CD1c-positive myeloid dendritic cell (primary cell): ENCODE data around the gene SUGP1.

ENCODE experiments used
- DNase-seq: peaks from one replicate; pipeline ENCODE4 v3.0.0-alpha.2; 2016; ENCODE audit errors: extremely low spot score

The SUGP1 gene

DNA sequence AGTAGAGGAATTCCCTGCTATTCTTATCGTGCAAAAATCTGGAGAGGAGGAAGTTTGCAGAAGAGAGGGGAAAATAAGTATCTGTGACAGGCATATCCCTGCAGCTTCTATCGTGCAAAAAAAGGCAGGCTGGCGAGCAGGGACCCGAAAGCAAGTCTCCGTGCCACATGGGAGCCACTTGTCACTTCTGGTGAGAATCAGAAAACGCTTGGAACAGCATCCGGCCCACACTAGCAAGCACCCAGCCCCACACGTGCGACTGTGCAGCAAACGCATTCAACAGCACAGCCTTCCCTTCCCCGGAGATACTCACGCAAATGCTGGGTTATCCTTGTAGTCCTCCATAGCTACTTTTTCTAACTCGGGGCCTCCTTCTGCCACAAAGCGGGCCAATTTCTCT, 16.9 kb downstream of the SUGP1 start:
- DNase-seq: no peak

DNA sequence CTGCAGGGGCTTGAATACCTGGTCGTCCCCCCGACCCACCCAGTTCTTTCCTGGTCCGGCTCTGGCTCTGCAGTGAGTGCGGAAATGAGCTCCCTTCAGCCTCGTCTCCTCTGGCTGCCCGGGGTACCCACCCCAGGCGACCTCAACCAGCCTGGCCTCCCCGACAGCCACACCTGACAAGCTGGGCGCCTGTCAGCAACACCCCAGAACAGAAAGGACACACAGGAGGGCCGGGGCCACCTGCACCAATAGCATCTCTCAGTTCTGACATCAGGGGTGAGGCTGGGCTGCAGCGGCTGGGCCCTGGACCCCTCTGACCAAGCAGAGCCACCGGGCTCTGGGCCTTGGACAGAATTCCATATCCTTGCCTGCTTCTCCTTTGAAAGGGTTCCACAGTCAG, 19.7 kb downstream of the SUGP1 start:
- DNase-seq: no peak

DNA sequence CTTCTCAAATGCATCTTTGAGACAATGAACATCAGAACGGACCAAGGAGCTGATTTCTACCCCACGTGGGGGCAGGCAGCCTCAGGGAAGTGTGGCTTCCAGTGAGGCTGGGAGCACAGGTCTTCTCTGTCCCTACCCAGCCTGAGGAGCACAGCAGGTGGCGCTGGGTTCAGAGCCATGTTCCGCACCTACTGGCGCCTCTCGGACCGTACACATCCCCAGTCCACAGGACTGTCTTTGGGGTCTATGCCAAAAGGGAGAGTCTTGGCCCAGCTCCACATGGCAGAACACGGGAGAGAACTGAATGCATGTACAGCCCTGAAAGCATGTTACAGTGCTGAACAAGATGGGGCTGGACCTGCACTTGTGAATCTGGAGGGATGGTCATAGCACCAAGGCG, 22.6 kb downstream of the SUGP1 start:
- no peak for DNase-seq

DNA sequence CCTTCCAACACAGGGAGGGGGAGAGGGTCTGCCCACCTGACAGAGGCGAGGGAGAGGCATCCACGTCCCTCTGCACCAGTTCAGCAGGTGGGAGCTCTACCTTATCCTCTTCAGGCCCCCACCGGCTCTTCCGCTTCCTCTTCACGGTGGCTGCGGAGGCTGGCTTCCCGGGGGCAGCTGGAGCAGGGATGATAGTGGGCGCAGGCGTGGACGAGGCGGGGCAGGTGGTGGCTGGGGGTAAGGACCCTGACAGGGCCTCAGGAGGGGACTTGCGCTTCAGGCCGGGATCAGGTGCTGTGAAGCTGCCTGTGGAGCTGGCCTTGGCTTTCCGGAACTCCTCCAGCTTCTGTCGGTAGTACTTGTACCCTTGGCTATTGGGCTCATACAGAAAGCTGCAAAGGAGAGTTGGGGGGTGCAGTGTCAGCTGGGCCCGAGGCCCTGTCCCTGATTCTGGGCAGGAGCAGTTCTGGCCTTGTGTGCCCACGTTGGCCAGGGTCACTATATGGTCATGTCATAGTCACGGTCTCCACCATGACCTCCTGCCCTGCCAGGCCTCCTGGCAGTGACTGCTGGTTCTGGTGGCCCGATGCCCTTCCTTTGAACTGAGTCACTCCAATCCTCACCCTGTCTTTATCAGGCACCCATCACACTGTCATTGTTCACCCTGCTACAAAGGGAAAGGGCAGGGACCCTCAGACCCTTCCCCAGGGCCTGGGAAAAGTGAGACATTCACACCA, 23.2 kb downstream of the SUGP1 start:
- DNase-seq: no peak

DNA sequence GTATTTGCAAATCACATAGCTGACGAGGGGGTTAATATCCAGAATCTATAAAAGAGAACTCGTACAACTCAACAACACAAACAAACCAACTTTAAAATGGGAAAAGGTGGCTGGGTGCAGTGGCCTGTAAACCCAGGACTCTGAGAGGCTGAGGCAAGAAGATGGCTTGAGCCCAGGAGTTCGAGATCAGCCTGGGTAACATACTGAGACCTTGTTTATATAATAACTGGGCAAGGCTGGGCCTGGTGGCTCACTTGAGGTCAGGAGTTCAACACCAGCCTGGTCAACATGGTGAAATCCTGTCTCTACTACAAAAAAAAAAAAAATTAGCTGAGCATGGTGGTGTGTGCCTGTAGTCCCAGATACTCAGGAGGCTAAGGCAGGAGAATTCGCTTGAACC, 25.4 kb downstream of the SUGP1 start:
- no peak for DNase-seq

DNA sequence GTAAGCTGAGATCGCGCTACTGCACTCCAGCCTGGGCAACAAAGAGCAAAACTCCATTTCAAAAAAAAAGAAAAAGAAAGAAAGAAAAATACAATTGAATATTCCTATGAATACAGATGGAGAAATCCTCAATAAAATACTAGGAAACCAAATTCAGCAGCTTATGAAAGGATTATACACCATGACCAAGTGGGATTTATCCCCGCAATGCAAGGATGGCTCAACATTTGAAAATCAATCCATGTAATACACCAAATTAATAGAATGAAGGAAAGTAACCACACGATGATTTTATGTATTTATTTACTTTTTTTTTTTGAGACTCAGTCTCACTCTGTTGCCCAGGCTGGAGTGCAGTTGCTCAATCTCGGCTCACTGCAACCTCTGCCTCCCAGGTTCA, 27.7 kb downstream of the SUGP1 start:
- DNase-seq: no peak

DNA sequence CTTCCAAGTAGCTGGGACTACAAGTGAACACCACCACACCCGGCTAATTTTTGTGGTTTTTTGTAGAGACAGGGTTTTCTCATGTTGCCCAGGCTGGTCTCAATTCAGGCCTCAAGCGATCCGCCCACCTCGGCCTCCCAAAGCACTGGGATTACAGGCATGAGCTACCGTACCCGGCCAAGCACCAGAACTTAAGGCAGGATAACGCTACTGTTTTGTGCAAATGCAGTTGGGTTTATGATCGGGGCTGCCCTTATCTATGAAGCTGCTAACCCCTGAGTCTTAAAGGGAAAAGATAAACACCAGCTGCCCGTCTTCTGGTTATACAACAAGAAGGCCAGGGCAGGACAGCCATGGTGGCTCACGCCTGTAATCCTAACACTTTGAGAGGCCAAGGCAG, 34.6 kb downstream of the SUGP1 start:
- DNase-seq: no peak

DNA sequence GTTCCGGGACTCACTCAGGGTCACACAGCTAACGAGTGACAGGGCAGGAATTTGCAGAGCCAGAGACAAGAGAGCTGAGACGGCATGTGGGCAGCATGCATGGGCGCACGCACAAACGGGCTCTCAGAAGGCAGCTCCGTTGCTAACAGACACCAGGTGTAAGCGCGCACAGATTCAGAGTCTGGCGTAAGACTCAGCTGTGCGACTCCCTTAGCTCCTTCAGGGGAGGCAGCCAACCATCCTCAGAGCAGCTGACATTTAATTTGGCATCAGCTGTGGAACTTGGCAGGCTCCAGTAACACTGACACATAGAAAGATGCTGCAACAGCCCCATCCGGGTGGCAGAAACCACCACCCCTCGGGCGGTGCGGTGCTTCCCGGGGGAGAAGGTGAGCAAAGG, 39.7 kb downstream of the SUGP1 start:
- no peak for DNase-seq

DNA sequence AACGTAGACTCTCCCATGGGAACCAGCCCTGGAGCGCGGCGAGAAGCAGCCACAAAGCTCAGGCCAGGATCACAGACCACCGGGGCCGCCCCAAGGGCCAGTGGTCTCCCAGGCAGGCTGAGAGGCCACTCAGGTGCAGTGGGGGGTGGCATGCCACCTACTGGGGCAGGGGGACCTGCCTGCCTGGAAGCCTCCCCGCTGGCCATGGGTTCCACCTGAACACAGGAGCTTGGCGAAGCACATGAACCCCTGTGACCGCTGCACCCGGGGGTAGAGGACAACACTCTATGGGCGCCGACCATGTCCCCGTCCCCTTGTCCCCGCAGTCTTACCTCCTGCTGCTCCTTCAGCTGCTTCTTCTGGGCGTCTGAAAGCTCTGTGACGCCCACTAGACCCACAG, 40.5 kb downstream of the SUGP1 start:
- no peak for DNase-seq

DNA sequence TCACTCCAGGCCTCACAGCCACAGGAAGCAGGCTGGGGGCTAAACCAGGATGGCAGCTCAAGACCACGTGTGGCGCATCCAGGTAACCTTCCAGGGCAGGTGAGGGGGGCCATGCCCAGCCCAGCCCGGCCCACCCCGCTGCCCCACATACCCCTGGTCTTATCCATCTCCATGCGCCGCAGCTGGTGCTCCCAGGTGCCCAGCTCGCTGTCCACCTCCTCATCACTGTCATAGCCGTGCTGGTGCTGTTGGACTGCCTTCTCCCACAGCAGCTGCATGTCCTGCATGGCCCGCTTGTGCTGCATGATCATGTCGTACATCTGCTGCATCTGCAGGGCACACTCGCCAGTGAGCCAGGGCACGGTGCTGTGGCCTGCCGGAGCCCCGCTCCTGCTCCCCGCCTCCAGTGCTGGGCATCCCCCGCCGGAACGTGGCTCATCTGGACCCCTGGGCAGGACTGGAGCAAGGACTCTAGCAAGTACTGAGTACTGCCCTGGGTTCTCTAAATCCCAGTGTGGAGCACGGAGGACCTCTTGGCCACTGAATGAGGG, 41.2 kb downstream of the SUGP1 start:
- no peak for DNase-seq

DNA sequence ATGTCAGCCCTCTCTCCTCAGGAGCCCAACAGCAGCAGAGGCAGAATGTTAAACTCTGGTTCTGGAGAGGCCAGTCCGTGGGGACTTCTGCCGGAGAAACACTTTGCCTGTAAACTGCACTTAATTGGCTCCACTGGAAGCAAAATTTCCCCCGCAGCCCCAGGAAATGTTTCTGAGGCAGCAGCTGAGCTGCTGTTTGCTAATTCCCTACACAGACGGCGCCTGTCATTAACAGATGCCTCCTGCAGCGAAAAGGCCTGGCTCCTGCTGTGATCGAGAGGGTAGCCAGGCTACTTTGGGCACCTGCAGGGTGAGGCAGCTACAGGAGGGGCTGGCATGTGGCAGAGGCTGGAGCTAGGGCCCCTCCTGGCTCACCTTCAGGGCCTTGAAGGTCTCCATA, 42.0 kb downstream of the SUGP1 start:
- DNase-seq: no peak

DNA sequence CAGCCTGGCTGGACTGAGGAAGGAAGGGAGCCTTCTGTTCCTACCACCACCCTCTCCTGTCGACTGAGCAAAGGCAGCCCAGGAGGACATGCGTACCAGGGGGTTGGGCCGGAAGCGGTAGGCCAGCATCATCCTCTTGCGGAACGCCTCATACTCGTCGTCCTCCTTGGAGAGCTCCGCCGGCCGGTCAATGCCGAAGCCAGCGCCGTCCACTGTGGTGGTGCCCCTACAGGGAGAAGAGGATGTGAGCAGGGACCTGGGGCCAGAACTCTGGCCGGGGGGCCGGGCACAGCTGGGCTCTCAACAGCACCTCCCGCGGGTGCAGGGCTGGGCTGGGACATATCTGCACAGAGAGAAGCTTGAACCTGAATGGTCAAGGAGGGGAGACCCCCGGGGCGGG, 43.5 kb downstream of the SUGP1 start:
- DNase-seq: no peak

DNA sequence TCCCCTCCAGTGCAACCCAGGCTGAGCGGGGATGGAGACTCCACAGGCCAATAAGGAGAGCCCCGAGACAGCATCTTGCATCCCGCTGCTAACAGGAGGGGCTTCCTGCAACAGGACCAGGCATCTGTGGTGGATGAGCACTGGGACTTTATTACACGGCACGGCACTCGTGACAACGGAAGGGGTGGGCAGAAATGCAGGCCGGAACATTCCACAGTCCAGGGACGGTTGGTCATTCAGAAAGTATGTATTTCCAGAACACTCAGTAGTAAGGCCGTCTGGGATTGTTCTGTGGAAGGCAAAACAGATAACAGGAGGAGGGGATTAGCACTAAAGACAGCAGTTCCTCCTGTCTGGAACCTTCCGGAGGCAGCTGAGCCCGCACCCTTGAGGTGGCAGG, 43.9 kb downstream of the SUGP1 start:
- DNase-seq: no peak

DNA sequence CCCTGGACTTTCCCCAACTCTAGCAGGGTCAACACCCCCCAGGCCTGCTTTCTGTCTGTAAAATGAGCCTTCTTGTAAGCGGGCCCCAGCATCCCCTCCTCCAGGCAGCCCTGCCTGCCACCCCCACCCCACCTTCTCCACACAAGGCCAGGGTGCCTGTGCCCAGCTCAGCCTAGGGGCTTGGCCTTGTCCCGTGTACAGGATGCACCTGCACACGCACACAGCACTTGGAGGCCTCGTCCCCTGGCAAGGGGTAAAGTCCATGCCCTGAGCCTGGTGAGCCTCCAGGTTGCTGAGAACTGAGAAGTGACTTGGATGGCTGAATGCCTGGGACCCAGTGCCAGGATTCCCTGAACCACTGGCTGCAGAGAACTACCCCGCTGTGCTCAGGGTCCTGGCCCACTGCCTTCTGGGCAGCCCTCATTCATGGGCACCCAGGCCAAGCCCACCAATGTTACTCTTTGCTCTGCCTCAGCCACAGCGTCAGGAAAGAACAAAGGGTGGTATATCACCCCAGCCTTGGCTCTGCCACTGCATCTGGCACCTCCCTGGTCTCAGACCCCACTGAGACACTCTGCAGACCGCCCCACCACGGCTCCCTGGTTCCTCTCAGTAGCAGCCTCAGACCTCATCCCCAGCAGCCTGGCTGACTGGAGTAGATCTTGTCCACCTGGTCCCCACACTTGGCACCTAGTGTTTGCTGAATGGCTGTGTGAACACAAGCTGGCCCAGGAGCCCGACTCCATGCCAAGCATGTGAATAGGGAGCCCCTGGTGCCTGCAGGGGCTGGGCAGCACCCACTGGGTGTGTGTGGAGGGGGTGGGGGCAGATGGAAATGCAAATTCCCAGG, 45.4 kb downstream of the SUGP1 start:
- no peak for DNase-seq

DNA sequence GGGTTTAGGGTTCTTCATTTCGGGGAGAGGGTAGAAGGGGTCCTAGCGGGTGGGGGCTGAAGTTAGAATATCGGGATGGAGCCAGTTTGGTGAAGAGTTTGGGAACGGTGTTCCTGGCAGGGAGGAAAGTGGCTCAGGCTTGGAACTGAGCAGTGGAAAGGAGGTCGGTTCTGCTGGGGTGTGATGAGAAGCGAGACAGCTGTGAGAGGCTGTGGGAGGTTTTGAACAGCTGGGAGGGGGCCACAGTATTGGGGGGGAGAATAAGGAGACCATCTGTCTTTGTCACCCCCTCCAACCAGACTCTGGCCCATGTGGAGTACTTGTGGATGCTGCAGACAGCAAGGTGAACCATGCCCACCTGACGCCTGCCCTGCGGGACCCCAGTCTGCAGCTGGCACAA, 46.2 kb downstream of the SUGP1 start:
- no peak for DNase-seq

DNA sequence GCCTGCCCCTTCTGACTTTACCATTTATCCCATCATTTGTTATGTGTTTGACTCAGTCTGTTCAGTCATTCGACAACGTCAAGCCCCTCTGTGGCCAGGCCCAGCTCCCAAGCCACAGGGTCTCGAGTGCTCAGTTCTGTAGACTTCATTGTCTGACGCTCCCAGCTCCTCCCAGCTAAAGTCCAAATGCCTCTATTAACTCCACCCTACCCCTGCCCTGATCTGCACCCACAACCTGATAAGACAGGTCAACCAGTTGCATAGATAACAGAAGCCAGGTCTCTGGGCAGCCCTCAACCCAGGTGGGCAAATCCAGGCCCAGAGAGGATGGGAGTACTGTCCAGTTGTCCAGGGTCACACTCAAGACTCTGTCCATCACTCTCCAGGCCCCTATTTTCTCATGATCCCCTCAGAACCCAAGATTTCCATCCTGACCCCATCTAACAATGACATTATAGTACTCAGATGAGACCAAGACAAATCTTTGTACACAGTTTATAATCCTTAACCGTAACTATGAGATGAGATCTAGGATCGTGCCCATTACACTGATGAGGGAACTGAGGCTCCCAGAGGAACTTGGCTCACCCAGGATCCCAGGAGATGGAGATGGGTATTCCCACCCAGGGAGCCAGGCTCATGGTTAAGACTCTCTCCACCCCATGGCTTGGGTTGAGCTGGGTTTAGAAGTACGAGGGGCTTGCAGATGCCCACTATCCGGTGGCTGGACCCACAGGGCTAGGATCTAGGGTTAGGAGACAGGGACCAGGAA, 48.3 kb downstream of the SUGP1 start:
- no peak for DNase-seq

DNA sequence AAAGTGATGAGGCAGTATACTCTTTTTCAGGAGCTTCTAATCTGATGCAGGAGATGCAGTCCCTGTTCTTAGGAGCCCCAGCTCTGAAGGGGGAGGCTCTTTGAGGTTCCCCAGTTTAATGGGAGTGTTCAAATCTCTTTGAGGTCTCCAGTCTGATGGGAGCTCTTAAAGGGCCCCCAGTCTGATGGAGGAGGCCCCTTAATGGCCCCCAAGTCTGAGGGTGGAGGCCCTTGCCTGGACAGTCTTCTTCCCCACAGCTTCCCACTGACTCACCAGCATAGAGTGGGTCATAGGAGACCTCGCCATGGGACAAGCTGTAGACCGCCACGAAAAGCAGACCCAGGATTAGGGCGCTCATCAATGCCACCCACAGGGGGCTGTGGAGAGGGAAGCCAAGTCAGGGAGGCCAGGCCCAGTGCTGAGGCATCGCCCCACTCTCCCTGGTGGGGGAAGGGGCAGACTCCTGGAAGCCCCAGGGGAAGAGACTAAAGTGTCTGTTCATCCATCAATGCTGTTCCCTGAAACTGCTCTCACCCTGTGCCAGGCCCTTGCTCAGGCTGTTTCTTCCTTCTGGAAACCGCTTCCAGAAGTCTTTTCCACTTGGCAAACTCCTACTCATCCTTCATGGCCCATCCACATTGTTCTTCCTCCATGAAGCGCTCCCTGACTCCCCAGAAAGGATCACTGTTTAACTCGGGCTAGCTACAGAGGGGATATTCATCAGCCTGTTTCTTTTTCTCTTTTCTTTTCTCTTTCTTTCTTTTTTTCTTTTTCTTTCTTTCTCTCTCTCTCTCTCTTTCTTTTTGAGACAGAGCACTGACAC, 49.3 kb downstream of the SUGP1 start:
- no peak for DNase-seq

DNA sequence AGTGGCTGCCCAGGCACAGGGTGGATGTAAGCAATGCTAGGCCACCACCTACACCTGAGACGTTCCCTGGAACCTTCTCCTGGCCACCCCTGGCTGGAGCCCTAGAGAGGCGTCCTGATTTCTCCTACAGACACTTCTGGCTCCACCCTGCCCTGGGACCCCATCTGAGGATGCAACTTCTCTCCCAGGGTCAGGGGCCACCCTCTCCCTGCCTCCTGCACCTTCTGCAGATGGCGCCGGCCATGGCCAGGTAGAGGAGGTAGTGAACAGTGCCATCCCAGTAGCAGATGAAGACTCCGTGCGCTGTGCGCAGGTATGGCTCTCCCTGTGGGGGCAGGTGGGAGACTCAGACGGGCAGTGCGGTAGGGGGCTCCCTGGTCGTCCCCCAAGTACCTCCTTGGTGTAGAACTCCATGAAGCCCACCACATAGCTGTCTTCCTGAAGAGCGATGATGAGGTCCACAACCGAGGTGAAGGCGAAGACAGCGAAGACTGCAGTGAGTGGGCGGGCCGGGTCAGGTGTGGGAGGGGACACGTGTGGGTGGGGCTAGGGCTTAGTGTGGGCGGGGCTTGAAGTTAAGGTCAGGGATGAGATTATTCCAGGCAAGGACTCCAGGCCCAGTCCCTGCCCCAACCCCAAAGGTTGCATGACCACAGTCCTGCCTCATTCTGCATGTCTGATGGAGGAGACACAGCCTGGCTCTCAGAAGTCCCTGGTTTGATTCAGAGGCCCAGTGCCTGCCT, 50.2 kb downstream of the SUGP1 start:
- no peak for DNase-seq

DNA sequence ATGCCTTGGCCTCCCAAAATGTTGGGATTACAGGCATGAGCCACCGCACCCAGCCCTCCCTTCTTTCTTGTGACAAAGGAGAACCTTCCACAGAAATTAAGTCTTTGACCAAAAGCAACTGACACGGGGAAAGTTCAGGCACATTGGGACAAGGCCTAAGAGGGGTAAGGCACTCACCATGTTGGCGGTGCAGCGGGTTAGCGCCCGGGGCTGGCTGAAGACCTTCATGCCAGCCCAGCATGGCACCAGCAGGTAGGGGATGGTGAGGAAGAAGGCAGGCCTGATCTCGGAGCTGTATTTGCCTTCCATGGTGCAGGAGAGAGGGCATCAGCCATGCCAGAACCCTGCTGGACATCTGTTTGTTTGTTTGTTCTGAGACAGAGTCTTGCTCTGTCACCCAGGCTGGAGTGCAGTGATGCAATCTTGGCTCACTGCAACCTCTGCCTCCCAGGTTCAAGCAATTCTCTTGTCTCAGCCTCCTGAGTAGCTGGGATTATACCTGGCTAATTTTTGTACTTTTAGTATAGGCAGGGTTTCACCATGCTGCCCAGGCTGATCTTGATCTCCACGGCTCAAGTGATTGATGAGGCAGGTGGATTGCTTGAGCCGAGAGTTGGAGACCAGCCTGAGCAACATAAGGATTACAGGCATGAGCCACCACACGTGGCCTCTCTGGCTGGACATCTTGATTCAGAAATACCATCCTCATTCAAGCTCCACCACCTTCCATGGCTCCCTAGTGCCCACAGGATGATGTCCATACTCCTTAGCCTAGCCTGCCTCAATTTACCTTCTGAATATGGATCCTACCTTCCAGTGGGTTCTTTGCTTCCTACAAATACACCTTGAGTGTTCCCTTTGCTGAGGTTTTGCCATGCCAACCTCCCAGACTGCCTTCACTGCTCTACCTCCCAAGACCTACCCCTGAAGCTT, 51.6 kb downstream of the SUGP1 start:
- DNase-seq: no peak

DNA sequence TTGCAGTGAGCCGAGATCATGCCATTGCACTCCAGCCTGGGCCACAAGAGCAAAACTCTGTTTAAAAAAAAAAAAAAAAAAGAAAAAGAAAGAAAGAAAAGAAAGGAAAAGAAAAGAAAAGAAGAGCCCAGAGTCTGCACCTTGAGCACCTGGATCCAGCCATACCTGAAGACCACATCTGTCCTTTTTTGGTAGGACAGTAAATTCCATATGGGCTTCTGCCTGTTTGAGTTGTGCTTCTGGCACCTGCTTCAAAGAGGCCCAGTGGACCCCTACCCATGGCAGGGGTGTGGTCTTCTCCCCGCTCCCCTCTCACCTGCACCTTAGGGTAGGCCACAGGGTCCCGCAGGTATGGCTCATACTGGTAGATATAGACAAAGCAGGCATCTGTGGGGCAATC, 53.0 kb downstream of the SUGP1 start:
- no peak for DNase-seq
